HG02678 (cell line): ENCODE results near the gene C1QTNF4.

ENCODE experiments used
- ATAC-seq: cut with Tn5 transposase; IDR thresholded peaks from one replicate; pipeline ENCODE4 v1.9.1; 2021; ENCODE audit warnings: mild to moderate bottlenecking, moderate library complexity; ENCODE audit not compliant: unreplicated experiment

The C1QTNF4 gene

DNA sequence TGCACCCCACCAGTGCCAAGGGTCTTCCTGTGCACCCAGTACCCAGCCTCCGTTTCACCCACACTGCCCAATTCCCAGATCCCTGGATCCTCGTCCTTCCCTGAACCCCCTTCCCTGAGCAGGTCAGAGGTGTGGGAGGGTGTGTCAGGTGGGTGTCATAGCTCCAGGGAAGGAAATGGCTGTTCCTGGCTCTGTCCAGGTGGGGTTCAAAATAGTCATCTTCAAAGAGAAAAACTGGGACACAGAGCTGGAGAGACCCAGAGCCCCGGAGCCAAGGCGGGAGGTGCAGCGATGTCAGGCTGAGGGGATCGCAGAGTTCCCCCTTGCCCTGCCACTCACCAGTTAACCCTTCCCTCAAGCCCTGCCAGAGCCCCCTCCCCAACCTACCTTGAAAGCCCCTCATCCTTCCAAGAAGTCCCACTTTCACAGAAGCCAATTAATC, 698 bp downstream of the C1QTNF4 start:
- no peak for ATAC-seq

DNA sequence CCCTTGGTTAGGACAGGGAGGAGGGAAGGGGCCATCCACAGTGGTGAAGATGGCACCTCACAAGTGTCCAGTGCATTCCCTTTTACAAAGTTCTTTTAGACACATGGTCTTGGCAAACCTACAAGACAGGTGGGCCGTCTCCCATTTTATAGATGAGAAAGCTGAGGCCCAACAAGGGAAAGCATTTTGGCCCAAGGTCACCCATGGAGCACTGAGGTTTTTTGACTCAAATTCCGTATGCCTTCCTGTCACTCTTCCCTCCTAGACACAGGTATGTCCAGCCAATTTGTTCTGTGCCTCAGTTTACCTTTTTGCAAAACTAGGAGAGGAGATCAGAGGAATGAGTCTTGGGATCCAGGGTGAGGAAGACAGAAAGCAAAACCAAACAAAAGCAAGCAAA, 1.2 kb downstream of the C1QTNF4 start:
- no peak for ATAC-seq

DNA sequence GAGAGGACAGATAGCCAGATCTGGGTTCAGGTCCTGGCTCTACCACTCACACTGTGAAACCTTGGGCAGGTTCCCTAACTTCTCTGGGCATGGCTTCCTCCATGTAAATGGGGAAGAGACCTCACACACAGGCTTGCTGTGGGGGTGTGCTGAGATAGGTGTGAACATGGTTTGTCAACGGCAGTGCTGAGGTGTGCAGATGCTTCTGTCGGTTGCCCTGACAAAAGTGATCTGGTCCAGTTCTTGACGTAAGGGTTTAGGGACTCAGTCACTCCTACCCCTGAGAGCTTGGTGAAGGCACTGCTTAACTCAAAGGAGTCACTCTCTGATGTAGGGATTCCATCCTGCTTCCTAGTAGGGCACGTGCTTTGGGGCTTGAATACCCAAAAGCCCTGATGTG, 2.0 kb downstream of the C1QTNF4 start:
- no peak for ATAC-seq

DNA sequence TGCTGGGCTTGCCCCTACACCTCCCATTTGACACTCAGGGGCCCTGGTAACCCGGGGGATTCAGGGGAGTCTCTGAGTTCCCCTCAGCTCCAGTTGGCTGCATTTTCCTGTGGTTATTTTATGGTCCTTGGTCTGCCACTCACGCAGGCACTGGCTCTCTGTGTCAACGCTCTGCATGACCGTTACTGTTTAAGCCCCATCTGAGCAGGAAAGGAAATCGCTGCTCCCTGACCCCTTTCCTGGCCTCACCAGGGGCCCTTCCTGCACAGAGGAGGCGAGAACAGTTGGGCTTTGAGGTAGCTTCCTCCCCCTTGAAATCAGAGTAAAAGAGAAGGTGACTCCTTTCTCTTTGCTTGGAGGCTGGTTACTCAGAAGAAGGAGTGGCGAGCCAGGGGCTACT, 2.4 kb downstream of the C1QTNF4 start:
- no peak for ATAC-seq

DNA sequence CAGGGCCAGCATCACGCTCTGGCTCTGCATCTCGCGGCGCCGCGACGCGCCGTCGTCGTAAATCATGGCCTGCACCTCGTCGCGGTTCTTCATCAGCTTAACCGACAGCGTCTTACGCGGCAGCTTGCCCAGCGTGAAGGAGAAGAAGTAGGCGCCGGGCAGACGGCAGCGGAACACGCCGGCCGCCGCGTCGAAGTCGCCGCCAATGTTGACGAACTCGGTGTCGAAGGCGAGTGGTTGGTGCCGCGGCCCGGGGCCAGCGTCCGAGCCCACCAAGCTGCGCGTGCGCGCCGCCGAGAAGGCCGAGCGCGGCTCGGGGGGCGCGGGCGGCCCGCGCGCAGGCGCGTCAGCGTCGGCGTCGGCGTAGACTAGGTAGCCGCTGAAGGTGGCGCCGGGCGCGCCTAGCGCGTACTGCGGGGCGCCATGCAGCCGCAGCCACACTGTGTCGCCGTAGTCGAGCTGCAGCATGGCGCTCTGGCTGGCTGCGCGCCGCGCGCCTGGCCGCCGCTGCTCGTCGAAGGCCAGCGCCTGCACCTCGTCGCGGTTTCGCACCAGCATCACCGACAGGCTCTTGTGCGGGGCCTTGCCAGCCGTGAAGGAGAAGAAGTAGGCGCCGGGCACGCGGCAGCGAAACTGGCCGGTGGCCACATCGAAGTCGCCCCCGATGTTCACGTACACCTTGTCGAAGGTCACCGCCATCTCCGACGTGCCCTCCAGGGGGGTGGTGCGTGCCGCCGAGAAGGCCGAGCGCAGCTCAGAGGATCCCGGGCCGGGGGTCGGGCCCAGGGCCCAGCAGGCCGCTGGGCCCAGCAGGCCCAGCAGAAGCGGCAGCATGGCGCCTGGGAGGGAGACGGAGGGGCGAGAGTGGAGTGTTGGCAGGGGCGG, 4.0 kb downstream of the C1QTNF4 start:
- ATAC-seq: no peak

DNA sequence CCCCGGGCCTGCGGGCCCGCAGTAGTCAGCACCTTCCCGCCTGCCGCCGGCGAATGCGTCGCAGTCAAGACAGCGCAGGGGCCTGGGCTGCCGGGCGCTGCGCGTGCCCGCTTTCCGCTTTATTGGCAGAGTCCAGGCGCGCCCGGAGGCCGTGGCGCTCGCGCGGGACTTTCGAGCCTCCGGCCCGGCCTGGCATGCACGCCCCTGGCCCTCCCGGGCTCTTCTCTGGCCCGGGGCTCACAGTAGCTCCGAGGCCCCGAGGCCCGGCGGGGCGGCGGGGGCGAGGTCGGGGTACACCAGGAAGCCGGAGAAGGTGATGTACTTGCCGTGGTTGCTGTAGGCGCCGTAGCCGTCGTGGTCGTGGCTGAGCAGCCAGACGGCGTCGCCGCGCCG, 4.6 kb downstream of the C1QTNF4 start:
- no peak for ATAC-seq

DNA sequence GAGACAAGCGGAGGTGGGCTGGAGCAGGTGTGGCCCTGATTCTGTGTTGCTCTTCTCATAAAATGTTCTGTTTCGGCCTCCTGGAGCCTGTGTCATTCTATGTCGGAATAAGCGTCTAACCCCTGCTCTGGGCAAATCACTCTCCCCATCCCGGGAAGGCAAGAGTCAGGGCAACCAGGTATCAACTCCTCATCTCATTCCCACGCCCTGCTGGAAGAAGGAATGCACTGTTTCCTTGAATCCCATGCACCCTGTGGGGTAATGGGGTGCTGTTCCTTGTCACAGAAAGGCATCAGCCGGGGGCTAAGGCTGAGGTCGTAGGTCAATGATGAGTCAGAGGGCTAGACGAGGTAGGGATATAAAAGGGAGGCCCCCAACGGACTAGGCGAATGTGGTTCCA, 5.1 kb downstream of the C1QTNF4 start:
- ATAC-seq: no peak

DNA sequence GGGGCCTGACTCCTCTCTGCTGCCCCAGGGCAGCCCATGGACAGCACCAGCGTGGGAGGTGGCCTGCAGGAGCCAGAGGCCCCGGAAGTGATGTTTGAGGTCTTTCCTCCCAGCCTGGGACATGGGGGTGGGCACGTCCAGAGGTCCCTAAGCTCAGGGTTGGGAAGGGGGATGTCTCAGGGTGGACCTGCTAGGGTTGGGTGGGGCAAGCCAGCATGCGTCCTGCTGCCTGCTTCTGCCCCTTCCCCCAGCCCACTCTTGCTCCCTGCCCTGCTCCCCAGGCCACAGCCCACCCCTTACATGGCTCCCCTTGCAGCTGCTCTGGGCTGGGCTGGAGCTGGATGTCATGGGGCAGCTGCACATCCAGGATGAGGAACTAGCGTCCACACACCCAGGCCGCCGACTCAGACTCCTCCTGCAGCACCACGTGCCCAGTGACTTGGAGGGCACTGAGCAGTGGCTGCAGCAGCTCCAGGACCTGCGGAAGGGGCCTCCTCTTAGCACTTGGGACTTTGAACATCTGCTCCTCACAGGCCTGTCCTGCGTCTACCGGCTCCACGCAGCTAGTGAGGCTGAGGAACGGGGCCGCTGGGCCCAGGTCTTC, 6.4 kb downstream of the C1QTNF4 start:
- ATAC-seq: no peak

DNA sequence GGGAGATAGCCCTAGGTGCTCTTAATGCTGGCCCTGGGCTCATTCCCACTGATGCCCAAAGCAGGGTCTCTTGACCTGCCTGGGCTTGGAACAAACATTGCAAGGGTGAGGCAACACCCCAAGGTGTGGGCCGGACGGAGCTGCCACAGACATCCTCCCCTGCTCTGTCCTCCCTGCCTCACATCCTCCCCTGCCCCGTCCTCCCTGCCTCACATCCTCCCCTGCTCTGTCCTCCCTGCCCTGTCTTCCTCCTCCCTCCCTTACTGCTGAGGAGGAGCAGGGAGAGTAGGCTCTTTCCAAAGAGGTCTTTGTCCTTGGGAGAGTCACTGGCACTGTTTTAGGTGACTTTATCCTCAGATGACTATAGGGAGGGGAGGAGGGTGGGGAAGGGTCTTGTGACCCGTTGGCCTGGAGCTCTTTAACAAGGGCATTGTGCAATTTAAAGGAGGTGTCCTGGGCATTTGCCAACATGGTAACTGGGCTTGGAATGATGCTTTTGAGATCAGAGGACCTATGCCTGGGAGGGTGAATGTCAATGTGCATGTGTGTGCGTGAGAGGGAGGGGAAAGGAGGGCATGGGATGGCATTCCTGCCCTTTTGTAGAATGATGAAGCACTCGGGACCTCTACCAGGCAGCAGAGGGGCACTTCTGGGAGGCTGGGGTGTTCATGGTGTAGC, 7.0 kb downstream of the C1QTNF4 start:
- no peak for ATAC-seq

DNA sequence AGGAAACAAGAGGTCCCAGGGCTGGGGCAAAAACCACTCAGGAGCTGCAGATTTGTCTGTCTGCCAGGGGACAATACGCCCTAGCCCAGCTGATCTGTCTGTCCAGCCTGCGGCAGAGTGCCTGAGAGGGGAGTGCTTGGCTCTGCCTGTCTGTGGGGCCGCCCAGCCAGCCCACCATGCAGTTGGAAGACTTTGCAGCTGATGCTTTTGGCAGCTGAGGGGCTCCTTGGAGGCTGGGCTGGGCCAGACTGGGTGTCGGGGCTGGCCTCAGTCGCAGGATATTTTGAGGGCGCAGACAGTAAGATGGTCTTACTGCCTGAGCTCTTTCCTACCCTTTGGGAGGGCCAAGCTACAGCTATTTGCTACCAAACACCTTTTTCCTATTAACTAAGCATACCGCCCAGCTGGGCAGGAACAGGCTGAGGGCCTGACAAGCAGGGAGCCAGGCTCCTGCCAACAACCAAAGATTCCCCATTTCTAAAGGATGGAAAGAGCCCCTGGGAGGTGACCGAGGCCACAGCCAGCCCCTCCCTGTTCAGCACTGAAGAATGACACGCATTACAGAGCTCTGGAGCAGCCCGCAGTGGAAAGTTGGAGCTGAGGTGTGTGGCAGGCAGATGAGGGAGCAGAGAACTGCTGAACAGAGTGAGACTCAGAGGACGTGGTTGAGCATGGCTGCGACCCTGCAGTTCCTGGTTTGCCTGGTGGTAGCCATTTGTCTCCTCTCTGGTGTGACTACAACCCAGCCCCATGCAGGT, 7.9 kb downstream of the C1QTNF4 start, which contains the start of gene FAM180B:
Gene FAM180B, plus strand, starts transcription at position 581 of the 758 bp plus-strand sequence. Its CDS starts 91 bp downstream, at position 672.
- no peak for ATAC-seq

DNA sequence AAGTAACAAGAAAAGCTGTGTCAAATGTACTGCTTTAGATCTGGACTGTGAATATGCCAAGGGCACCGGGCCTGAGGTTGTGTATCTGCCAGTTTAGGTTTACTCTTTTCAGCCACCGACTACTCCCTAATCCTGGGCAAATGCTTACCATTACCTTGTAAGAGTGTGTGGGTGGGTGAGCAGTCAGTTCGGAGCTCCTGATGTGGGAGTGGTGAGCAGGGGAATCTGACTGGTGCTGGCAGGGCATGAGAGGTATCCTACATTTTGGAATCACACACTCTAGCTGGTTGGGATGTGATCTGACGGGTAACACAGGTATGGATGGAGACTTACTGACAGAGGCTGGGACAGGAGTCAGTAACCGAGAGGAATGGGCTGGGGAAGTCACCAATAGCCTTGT, 10.4 kb downstream of the C1QTNF4 start:
- no peak for ATAC-seq

DNA sequence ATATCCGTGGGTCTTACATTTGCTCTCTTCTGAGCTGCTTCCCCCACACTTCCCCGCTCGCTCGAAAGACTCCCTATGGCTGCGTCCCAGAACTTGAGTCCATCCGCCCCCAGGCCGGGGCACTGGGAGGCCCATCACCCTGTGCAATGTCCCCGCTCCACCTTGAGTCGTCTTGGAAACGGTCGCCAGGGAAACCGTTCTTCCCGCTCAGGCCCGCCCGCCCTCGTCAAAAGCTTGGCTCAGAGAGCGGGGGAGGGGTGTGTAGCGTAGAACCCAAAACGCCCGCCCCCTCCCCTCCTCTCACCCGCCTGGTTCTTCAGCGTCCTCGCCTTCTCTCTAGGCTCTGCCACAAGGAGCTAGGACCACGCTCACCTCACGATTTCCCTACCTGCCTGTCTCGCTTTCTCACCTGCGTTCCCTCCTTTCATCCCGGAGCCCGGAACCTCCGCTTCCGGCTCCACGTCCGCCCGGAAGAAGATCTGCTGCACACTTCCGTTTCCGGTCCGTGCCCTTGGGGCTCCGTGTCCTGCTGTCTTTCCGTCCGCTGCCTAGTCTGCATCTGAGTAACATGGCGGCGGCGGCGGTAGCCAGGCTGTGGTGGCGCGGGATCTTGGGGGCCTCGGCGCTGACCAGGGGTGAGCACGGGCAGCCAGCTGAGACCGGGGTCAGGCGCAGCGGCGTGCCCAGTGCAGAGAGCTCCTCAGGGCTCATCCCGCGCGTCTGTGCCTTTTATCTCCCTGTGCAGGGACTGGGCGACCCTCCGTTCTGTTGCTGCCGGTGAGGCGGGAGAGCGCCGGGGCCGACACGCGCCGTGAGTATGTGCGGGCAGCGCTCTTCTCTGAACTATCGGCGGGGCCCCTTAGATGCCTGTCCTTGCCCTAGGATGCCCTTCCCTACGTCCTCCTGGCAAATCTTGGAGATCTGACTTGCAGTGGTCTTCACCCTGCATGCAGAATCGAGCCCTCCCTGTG, 15.4 kb downstream of the C1QTNF4 start, which contains the start of the genes KBTBD4 and NDUFS3:
Gene KBTBD4, minus strand, starts transcription at position 447 of the 971 bp plus-strand sequence. Its CDS starts 19 bp downstream, at position 428.
Gene NDUFS3, plus strand, starts transcription at position 551 of the 971 bp plus-strand sequence. Its CDS starts 18 bp downstream, at position 569.
- peak; percentile 93 for ATAC-seq

DNA sequence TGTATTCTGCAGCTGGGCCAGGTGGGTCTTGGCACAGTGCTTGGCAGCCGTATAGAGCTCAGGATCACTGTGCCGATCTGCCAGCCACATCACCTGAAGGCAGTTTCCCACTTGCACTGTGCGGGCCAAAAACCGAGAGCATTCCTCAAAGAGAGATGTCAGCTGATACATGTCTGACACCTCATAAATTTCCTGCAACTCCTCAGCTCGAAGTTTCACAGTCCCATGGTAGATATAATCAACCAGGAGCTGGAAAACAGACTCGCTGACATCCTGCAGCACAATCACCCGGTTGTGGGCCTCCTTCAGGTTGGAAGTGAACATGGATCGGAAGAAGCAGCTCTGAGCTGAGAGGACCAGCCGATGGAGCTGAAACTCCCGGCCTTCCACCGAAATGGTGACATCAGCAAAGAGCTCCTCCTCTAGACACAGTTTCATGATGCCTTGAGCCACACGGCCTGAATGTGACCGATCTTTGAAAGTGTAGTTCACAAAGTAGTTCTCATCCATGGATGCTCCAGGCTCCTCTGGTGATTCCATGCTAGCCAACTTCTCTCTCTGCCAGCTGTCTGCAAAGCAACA, 16.7 kb downstream of the C1QTNF4 start:
- no peak for ATAC-seq

DNA sequence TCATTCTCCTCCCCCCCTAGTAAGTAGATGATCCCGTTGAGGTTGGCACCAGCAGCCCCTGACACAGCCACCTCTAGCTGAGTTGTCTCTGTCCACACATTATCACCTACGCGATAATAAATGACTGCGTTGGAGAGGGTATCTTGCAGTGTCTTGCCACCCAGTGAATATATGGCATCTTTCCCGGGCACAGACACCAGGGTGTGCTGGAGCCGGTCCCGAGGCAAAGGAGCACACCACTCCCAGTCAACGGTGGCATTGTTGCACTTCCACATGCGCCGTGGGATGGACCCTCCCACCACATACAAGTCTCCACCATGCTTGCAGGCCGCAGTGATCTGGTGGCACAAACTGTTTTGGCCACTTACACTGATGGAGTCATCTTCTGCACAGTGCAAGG, 20.9 kb downstream of the C1QTNF4 start:
- ATAC-seq: no peak

DNA sequence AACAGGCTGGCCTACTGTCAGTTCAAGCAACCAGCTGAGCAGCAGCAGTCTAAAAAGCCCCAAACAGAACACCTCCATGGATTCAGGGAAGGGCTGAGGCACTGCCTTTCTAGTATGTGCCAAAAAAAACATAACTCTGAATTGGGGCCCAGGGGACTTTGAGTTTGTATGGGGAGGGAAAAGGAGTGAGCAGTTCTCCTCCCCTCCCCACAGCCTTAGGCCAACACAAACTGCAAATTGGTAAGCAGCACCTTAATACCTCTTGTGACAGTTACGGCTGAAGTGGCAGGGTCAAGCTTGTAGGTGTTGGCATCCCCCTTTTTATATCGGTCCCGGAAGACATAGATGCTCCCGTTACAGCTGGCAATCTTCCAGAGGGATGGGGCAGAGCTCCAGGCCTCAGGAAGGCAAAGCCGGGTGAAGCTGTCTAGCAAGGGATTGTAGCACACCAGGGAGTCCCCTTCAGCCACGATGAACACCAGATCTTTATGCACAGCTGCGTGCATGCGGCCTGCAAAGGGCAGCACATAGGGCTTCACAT, 21.4 kb downstream of the C1QTNF4 start:
- ATAC-seq: no peak

DNA sequence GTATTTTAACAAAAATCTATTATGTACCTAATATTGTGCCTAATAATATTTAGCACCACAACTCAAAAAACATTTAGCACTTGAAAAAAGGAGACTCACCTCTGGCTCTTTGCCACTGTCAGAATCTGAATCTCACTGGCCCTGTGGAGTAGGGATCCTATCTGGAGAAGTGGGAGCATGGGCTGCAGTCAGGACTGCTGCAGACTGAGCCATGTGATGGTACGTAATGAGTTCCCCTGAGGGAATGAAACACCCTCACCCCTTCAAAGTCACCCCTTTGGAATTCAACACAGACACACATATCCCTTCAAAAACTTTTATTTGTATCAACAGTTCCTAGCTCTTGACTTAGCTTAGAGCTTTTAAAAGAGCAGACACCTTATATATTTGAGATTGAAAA, 22.3 kb downstream of the C1QTNF4 start:
- no peak for ATAC-seq

DNA sequence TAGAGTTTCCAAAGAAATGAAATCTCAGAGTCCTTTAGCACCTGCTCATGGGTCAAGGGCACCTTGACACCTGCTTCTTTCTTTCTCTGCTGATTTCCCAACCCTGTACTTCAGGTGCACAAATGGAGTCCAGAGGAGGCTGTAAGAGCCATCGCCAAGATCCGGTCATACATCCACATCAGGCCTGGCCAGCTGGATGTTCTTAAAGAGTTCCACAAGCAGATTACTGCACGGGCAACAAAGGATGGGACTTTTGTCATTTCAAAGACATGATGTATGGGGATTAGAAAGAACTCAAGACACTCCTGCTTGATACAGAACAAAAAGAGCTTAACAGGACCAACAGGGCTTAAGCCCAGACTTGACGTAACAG, 22.9 kb downstream of the C1QTNF4 start:
- no peak for ATAC-seq

DNA sequence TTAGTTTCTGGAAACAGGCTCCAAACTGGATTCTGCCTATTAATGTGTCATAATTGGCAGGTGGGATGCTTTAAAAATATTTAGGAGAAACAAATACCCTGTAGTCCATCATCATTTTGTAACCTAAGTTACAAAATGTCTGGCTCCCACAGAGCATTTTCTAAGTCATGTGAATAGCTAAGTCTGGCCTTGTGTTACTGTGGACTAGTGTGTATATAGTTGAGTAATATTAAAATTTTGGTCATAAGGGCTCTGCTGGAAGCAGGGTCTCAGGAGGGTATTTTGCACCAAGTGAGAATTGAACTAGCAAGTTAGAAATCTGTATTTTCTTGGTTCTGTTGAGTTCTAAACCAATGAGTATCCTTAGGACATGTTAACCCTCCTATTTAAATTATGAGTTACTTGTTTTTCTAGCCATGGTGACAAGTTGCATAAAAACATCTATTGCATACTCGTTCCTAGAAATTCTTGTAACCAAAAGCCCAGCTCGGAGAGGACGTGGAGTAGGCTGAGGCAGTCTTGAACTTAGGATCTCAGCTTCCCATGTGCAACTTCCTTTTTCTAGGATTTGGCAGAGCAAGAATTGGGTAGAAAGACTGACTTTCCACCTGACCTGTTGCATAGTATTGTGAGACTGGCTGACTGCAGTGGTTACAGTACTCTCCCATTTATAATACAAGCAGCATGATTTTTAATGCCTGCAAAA, 23.4 kb downstream of the C1QTNF4 start:
- ATAC-seq: no peak
